Common myeloid progenitor, CD34-positive (primary cell): Measurements from ENCODE around the gene GDPD5.
A peak's percentile ranks its signal among the peaks of the same experiment; 100 is the strongest.

Source experiments
- CTCF ChIA-PET: fragments of 350-600 bp; sonication (Branson Sonifier 250); formaldehyde crosslinking; loops from one replicate; lab custom pipeline; 2021; ENCODE audit warnings: antibody characterized with exemption; lab: Charles Lee
- POLR2A ChIA-PET: fragments of 350-600 bp; sonication (Branson Sonifier 250); formaldehyde crosslinking; loops from one replicate; lab custom pipeline; 2021; ENCODE audit warnings: antibody characterized with exemption; lab: Charles Lee
- DNase-seq, 3 donors: peaks; one replicate each; pipeline versions ENCODE4 v3.0.0 to v3.0.0-alpha.2; 2013
- H3K27ac ChIP-seq, 2 experiments: 1 replicate in 1 of 2; 2 replicates in 1 of 2; pipeline ENCODE4 v1.7.0; 2013; ENCODE audit warnings: inconsistent platforms in 2 of 2, low read length in 2 of 2, mild to moderate bottlenecking in 2 of 2, low read depth in 1 of 2, moderate library complexity in 1 of 2; ENCODE audit not compliant: severe bottlenecking in 2 of 2, insufficient read depth in 1 of 2, poor library complexity in 1 of 2
- H3K27me3 ChIP-seq, 5 experiments: replicated peaks in 2 of 5; 1 replicate in 3 of 5; 2 replicates in 2 of 5; pipeline versions ENCODE4 v1.6.1 to v1.7.0; 2013; ENCODE audit warnings: low read length in 4 of 5, mild to moderate bottlenecking in 2 of 5, moderate library complexity in 2 of 5, inconsistent platforms in 1 of 5; ENCODE audit not compliant: insufficient read depth in 5 of 5, control insufficient read depth in 4 of 5
- H3K36me3 ChIP-seq, 4 experiments: 1 replicate in 2 of 4; 2 replicates in 2 of 4; pipeline versions ENCODE4 v1.6.1 to v1.7.0; 2013; ENCODE audit warnings: low read length in 3 of 4, control low read depth in 1 of 4, mild to moderate bottlenecking in 1 of 4; ENCODE audit not compliant: control insufficient read depth in 4 of 4, insufficient read depth in 4 of 4
- H3K4me1 ChIP-seq, 4 experiments: 1 replicate in 3 of 4; 2 replicates in 1 of 4; pipeline versions ENCODE4 v1.6.1 to v1.7.1; 2013; ENCODE audit warnings: low read length in 3 of 4, mild to moderate bottlenecking in 3 of 4, control low read depth in 1 of 4, inconsistent platforms in 1 of 4, moderate library complexity in 1 of 4; ENCODE audit not compliant: control insufficient read depth in 4 of 4, insufficient read depth in 4 of 4; ENCODE audit errors: control extremely low read depth in 1 of 4
- H3K4me3 ChIP-seq, 7 experiments: 1 replicate in 4 of 7; 2 replicates in 3 of 7; pipeline versions ENCODE4 v1.5.1 to v1.7.0; 2013; ENCODE audit warnings: mild to moderate bottlenecking in 7 of 7, low read length in 6 of 7, moderate library complexity in 6 of 7, inconsistent platforms in 2 of 7, low read depth in 2 of 7, control low read depth in 1 of 7; ENCODE audit not compliant: insufficient read depth in 4 of 7, control insufficient read depth in 1 of 7; ENCODE audit errors: extremely low read depth in 1 of 7
- H3K9me3 ChIP-seq, 5 experiments: 1 replicate in 4 of 5; 2 replicates in 1 of 5; pipeline versions ENCODE4 v1.6.1 to v1.7.1; 2013; ENCODE audit warnings: low read length in 4 of 5, mild to moderate bottlenecking in 2 of 5, inconsistent platforms in 1 of 5, low read depth in 1 of 5, moderate library complexity in 1 of 5; ENCODE audit not compliant: control insufficient read depth in 4 of 5, insufficient read depth in 2 of 5; ENCODE audit errors: control extremely low read depth in 1 of 5
- WGBS: methylation state at CpG from one replicate; pipeline ENCODE4 v1.1.5; 2013; ENCODE audit not compliant: insufficient coverage; 5-methylcytosine and 5-hydroxymethylcytosine counted together

The GDPD5 gene

DNA sequence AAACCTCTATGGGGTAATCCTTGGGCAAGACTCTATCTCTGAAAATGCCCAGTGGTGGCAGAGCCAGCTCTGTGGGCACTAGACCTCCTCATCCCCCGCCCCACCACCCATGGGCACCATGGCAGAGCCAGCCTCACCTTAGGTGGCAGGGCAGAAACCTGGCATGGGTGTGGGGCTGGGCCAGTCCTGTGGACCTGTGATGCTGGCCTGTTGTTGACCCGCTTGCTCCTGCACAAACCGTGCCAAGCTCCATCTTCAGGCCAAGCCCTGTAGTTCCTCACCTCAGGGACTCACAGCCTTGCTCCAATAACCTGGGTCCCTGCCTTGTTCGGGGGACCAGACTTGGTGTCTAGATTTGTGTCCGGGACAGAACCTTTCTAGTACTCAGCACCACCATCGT lies 27.4 kb upstream of the GDPD5 start:
- H3K36me3 ChIP-seq, result no peaks in the 10 kb centered on the region
- H3K27me3 ChIP-seq, result no peaks in the 10 kb centered on the region
- H3K27ac ChIP-seq, result no peak overlapping the region
- no peak for DNase-seq
- 95% methylated on average over 6 of the region's 6 CpGs for WGBS
- POLR2A ChIA-PET, result no interaction called here
- no peak overlapping the region for H3K4me3 ChIP-seq
- CTCF ChIA-PET, result interaction anchor here (0.9 to 2.0 kb wide), 4 partner anchors 11 to 213 kb away, joined by 3 to 8 read pairs (median 4); no protein-coding TSS in a partner anchor
- peaks cover 0 to 9% (median 0%) of the 10 kb centered on the region in 4 experiments for H3K4me1 ChIP-seq
- H3K9me3 ChIP-seq, result no peaks in the 10 kb centered on the region

DNA sequence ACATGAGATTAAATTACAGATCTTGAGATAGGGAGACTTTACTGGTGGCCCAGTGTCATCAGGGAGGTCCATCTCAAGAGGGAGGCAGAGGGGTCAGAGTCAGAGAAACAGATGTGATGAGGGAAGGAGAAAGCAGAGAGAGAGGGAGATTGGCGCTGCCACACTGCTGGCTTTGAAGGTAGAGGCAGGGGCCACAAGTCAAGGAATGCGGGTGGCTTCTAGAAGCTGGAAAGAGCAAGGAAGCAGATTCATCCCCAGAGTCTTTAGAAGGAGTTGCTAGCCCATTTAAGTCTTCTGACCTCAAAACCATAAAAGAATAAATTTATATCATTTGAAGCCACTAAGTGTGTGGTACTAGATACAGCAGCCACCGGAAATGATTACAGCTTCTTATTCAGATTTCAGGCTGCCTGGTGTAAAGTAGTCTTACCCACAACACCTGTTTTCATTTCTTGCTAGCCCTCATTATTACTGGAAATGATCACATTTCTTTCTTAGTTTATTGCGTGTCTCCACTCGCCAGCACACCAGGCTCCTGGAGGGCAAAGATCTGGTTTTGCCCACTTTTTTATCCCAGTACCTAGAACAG lies 23.7 kb upstream of the GDPD5 start:
- Histone ChIP-seq H3K9me3 (no peaks in the 10 kb centered on the region), H3K36me3 (no peaks in the 10 kb centered on the region), H3K27me3 (peaks cover 0 to 3% (median 0%) of the 10 kb centered on the region in 5 experiments), H3K27ac (no peak overlapping the region), H3K4me3 (no peak overlapping the region), H3K4me1 (peaks cover 0 to 11% (median 2%) of the 10 kb centered on the region in 4 experiments)
- WGBS, result 86% methylated on average over 4 of the region's 5 CpGs
- DNase-seq, result peak in 2 of 3 donors; percentile 67 to 80
- CTCF ChIA-PET, result interaction anchor here (1.0 to 2.9 kb wide), 10 partner anchors 10 to 216 kb away, joined by 3 to 13 read pairs (median 6); partner anchors contain the start of gene SERPINH1
- POLR2A ChIA-PET, result no interaction called here

DNA sequence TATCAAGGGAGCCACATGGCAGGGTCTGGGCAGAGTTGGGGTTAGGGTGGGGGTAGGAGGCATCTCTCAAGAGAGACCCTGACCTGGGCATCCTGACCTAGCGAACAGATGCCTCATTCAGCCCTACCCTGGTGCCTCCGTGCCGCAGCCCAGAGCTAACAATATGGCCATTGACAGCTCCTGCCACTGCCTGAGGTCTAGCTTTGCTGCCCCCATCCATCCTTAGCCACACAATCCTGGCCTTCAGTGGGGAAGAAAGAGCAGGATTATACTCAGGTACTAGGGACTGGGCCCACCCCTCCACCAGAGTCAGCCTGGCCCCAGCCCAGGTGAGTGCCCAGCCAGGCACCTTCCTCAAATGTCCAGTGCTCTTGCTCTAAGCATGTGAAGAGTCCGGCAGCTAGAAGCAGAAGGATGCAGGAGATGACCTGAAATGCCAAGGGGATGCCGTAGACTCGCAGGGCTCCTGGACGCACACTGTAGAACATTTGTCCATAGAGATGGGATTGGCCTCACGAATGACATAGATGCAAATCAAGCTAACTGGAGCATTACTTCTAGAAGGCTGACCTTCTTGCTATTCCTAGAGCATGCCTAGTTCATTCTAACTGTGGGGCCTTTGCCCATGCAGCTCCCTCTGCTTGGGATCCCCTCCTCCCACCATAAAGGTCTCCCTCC lies 23.0 kb upstream of the GDPD5 start:
- H3K9me3 ChIP-seq, result no peaks in the 10 kb centered on the region
- 93% methylated on average over 8 of the region's 8 CpGs for WGBS
- DNase-seq, result no peak
- ChIA-PET POLR2A (no interaction called here), CTCF (interaction anchor here (0.6 to 2.9 kb wide), 16 partner anchors 11 to 216 kb away, joined by 3 to 13 read pairs (median 4); partner anchors contain the start of gene SERPINH1)
- H3K27me3 ChIP-seq, result peaks cover 0 to 3% (median 0%) of the 10 kb centered on the region in 5 experiments
- H3K36me3 ChIP-seq, result no peaks in the 10 kb centered on the region
- H3K4me3 ChIP-seq, result no peak overlapping the region
- H3K4me1 ChIP-seq, result peaks cover 0 to 7% (median 2%) of the 10 kb centered on the region in 4 experiments
- H3K27ac ChIP-seq, result no peak overlapping the region

DNA sequence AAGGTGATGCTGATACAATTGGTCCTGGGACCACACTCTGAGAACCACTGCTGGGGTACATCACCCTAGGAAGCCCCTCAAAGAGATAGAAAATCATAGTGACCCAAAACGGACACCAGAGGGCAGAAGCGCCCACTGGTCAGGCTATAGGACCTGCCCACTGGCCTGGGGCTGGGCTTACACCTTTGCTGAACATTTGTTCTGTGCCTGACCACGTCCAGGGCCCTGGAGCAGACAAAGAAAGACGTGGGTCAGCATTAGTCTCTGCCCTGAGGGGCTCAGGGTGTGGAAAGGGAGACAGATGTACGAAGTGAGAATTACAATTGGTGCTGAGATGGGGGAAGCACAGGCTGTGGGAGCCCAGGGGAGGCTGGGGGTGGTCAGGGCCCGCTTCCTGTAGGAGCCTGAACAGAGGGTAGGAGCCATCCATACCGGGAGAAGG lies 21.9 kb upstream of the GDPD5 start:
- Histone ChIP-seq H3K9me3 (no peaks in the 10 kb centered on the region), H3K36me3 (no peaks in the 10 kb centered on the region), H3K4me1 (peaks cover 0 to 7% (median 2%) of the 10 kb centered on the region in 4 experiments), H3K27ac (no peak overlapping the region), H3K4me3 (no peak overlapping the region), H3K27me3 (peaks cover 0 to 3% (median 0%) of the 10 kb centered on the region in 5 experiments)
- peak in 2 of 3 donors; percentile 32 to 46 for DNase-seq
- ChIA-PET CTCF (interaction anchor here (0.7 to 2.3 kb wide), 9 partner anchors 12 to 159 kb away, joined by 3 to 10 read pairs (median 4); partner anchors contain the start of gene SERPINH1), POLR2A (no interaction called here)
- WGBS, result 20% methylated on average over 7 of the region's 7 CpGs

DNA sequence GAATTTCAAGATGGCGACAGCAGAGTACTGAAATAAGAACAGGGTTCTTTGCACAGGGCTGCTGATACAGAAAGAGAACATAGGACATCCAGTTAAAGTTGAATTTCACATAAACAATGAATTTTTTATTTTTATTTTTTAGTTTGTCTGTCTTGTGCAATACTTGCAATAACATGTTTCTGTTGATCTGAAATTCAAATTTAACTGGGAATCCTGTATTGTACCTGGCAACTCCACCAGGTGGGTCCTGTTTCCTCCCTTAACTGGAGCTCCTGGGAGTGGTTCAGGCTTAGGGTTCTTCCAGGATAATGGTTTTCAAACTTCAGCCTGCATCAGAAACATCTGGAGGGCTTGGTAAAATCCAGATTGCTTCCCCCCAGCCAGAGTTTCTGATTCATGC lies 21.4 kb upstream of the GDPD5 start:
- no peak overlapping the region for H3K4me3 ChIP-seq
- H3K9me3 ChIP-seq, result no peaks in the 10 kb centered on the region
- CTCF ChIA-PET, result interaction anchor here (0.6 to 2.2 kb wide), 11 partner anchors 13 to 267 kb away, joined by 3 to 9 read pairs (median 5); no protein-coding TSS in a partner anchor
- 80% methylated on average over 1 of the region's 1 CpG for WGBS
- no peaks in the 10 kb centered on the region for H3K36me3 ChIP-seq
- H3K4me1 ChIP-seq, result peaks cover 0 to 7% (median 2%) of the 10 kb centered on the region in 4 experiments
- H3K27me3 ChIP-seq, result peaks cover 0 to 3% (median 0%) of the 10 kb centered on the region in 5 experiments
- H3K27ac ChIP-seq, result no peak overlapping the region
- DNase-seq, result no peak
- POLR2A ChIA-PET, result no interaction called here

DNA sequence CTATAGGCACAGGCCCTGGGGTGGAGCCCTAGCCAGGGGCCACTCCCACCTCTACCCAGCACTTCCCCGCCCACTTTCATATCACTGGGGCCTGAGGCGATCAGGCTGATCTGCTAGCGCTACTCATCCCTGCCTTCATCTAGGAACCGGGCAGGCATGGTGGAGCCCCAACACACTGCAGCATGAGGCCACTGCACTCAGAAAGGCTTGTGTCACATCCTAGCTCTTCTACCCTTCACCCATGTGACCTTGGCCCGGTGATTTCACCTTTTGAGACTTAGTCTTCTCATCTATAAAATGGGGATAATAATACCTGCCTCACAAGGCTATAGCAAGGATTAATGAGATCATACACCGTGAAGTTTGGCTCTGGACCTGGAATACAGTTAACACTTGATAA lies 18.1 kb upstream of the GDPD5 start:
- ChIA-PET CTCF (interaction anchor here (0.6 to 1.1 kb wide), 5 partner anchors 10 to 97 kb away, joined by 3 to 4 read pairs (median 3); no protein-coding TSS in a partner anchor), POLR2A (no interaction called here)

More for the DNA sequence above, 18.1 kb upstream of the GDPD5 start:
- no peak overlapping the region for H3K27ac ChIP-seq
- no peaks in the 10 kb centered on the region for H3K9me3 ChIP-seq
- H3K27me3 ChIP-seq, result peaks cover 0 to 3% (median 0%) of the 10 kb centered on the region in 5 experiments
- no peaks in the 10 kb centered on the region for H3K36me3 ChIP-seq
- peaks cover 0 to 3% (median 2%) of the 10 kb centered on the region in 4 experiments for H3K4me1 ChIP-seq
- 90% methylated on average over 6 of the region's 6 CpGs for WGBS
- DNase-seq, result no peak
- H3K4me3 ChIP-seq, result no peak overlapping the region
